Stomach (tissue), 9 donors: ENCODE measurements around the gene C19orf53. TPM values are rescaled to one million over a fixed set of nuclear protein-coding genes. Genes with fewer than 3 reads are reported as not detected.

Source experiments
- DNase-seq, 2 donors: peaks; one replicate each; pipeline versions ENCODE4 v3.0.0 to v3.0.0-alpha.2; 2013 to 2019
- H3K27ac ChIP-seq, 5 donors: fragments of 200-600 bp in 4 of 5; sonication (generic) in 4 of 5; one replicate each; pipeline ENCODE4 v1.5.1; 2013 to 2019; ENCODE audit warnings: mild to moderate bottlenecking in 1 of 5, moderate library complexity in 1 of 5
- H3K27me3 ChIP-seq, 3 donors: fragments of 200-600 bp; sonication (generic); one replicate each; pipeline ENCODE4 v1.5.1; 2017 to 2019; ENCODE audit warnings: mixed run types in 1 of 3
- H3K36me3 ChIP-seq, 4 donors: fragments of 200-600 bp; sonication (generic); 1 replicate in 3 of 4; 2 replicates in 1 of 4; pipeline ENCODE4 v1.5.1; 2016 to 2019
- H3K4me1 ChIP-seq, 4 donors: fragments of 200-600 bp; sonication (generic); one replicate each; pipeline ENCODE4 v1.5.1; 2016 to 2019
- H3K4me3 ChIP-seq, 4 donors: fragments of 200-600 bp; sonication (generic) in 3 of 4; one replicate each; pipeline ENCODE4 v1.5.1; 2016 to 2019; ENCODE audit warnings: mild to moderate bottlenecking in 1 of 4
- H3K9me3 ChIP-seq, 4 donors: fragments of 200-600 bp; sonication (generic); one replicate each; pipeline ENCODE4 v1.5.1; 2016 to 2019
- CTCF ChIP-seq, 7 experiments: fragments of 450-650 bp in 4 of 7; fragments of 200-600 bp in 3 of 7; sonication (generic) in 3 of 7; IDR thresholded peaks; one replicate each; pipeline ENCODE4 v1.5.1; 2016 to 2019; ENCODE audit warnings: antibody characterized with exemption in 7 of 7, control low read depth in 2 of 7, mild to moderate bottlenecking in 1 of 7
- EP300 ChIP-seq: sonication (generic); formaldehyde crosslinking; IDR thresholded peaks from one replicate; pipeline ENCODE4 v1.6.1; 2017; ENCODE audit warnings: antibody characterized with exemption
- POLR2A ChIP-seq, 4 donors: fragments of 450-650 bp; IDR thresholded peaks; one replicate each; pipeline ENCODE4 v1.6.1; 2016; ENCODE audit warnings: antibody characterized with exemption in 4 of 4, control low read depth in 2 of 4, mild to moderate bottlenecking in 1 of 4, moderate library complexity in 1 of 4
- POLR2AphosphoS5 ChIP-seq, 3 donors: sonication (generic); formaldehyde crosslinking; IDR thresholded peaks; one replicate each; pipeline ENCODE4 v1.6.1; 2016; ENCODE audit warnings: antibody characterized with exemption in 3 of 3
- WGBS, 5 donors: extraction: QIAGEN DNeasy Blood & Tissue Kit in 3 of 5; methylation state at CpG; one replicate each; pipeline versions ENCODE4 v1.1.5 to v1.1.7; 2013 to 2018; 5-methylcytosine and 5-hydroxymethylcytosine counted together
- intact Hi-C: fragments of 100-400 bp; cut with DNase I; formaldehyde crosslinking; loops from one replicate; pipeline ENCODE4 v1.15.1; 2023; ENCODE audit warnings: low total_unique reads
- polyA plus RNA-seq, 3 donors: library from polyadenylated mRNA; stranded (reverse); fragments of 200-250 nt; gene quantifications; one replicate each; pipeline ENCODE4 v1.2.3, GENCODE V29; 2013
- total RNA-seq, 5 donors: library from RNA; depleted of rRNA; stranded (reverse); fragments of >200 nt; gene quantifications; one replicate each; pipeline versions ENCODE4 v1.1.0 to v1.2.3, GENCODE V29; 2014 to 2016
- donor health status: healthy with polysubstance abuse.
- donor health status: Bipolar disorder and iron deficiency.
- donor health status: healthy.

C19orf53 gene
- total and polyA plus RNA-seq, 8 donors = 14.7 to 271 (median 191) TPM

- Histone ChIP-seq H3K9me3 (no peaks in the 10 kb centered on the region), H3K27ac (no peak overlapping the region), H3K36me3 (peaks cover 3 to 45% (median 31%) of the 10 kb centered on the region in 4 donors), H3K4me3 (no peak overlapping the region), H3K4me1 (peaks cover 0 to 11% (median 9%) of the 10 kb centered on the region in 4 donors), H3K27me3 (no peaks in the 10 kb centered on the region)
- 74 to 86% (median 83%) methylated on average over 29 to 35 of the region's 35 CpGs for WGBS, 5 donors
- TF ChIP-seq POLR2A (IDR thresholded peaks at IDR 0.05) (no peak), CTCF (IDR thresholded peaks at IDR 0.05) (peak in 2 of 7 experiments; percentile 10 to 27), EP300 (no peak), POLR2AphosphoS5 (IDR thresholded peaks at IDR 0.05) (no peak)
- DNase-seq = peak in 1 of 2 donors; percentile 69
- intact Hi-C loops = no loop called here
Measured at GRCh38 chr19:13804830-13805683, 30.8 kb downstream of the C19orf53 start.

GRCh38 chr19:13806728-13807127 is 32.5 kb downstream of the C19orf53 start:
- DNase-seq = no peak
- no peak overlapping the region for H3K4me3 ChIP-seq
- 94 to 100% (median 97%) methylated on average over 3 of the region's 3 CpGs for WGBS, 5 donors
- peaks cover 0 to 11% (median 9%) of the 10 kb centered on the region in 4 donors for H3K4me1 ChIP-seq
- intact Hi-C loops = no loop called here
- H3K36me3 ChIP-seq = peaks cover 3 to 62% (median 41%) of the 10 kb centered on the region in 4 donors
- TF ChIP-seq POLR2A (IDR thresholded peaks at IDR 0.05) (no peak), POLR2AphosphoS5 (IDR thresholded peaks at IDR 0.05) (no peak), EP300 (no peak), CTCF (IDR thresholded peaks at IDR 0.05) (no peak)
- no peak overlapping the region for H3K27ac ChIP-seq
- no peaks in the 10 kb centered on the region for H3K27me3 ChIP-seq
- H3K9me3 ChIP-seq = no peaks in the 10 kb centered on the region

GRCh38 chr19:13807421-13808021 is 33.3 kb downstream of the C19orf53 start:
- Histone ChIP-seq H3K9me3 (no peaks in the 10 kb centered on the region), H3K27ac (no peak overlapping the region), H3K4me3 (no peak overlapping the region), H3K36me3 (peaks cover 4 to 63% (median 44%) of the 10 kb centered on the region in 4 donors), H3K27me3 (no peaks in the 10 kb centered on the region), H3K4me1 (peaks cover 0 to 10% (median 9%) of the 10 kb centered on the region in 4 donors)
- DNase-seq = no peak
- intact Hi-C loops = no loop called here
- TF ChIP-seq POLR2A (IDR thresholded peaks at IDR 0.05) = no peak
- no peak for TF ChIP-seq EP300
- TF ChIP-seq POLR2AphosphoS5 (IDR thresholded peaks at IDR 0.05) = no peak
- no peak for TF ChIP-seq CTCF (IDR thresholded peaks at IDR 0.05)
- WGBS, 5 donors = 96 to 99% (median 98%) methylated on average over 3 of the region's 3 CpGs

GRCh38 chr19:13808856-13809255 is 34.6 kb downstream of the C19orf53 start:
- H3K27ac ChIP-seq = no peak overlapping the region
- no peaks in the 10 kb centered on the region for H3K27me3 ChIP-seq
- no peaks in the 10 kb centered on the region for H3K9me3 ChIP-seq
- TF ChIP-seq POLR2AphosphoS5 (IDR thresholded peaks at IDR 0.05) = no peak
- no peak for TF ChIP-seq EP300
- no peak for TF ChIP-seq CTCF (IDR thresholded peaks at IDR 0.05)
- peaks cover 12 to 76% (median 54%) of the 10 kb centered on the region in 4 donors for H3K36me3 ChIP-seq
- WGBS, 5 donors = 94 to 97% (median 97%) methylated on average over 25 to 34 of the region's 34 CpGs
- no peak overlapping the region for H3K4me3 ChIP-seq
- intact Hi-C loops = no loop called here
- no peak for DNase-seq
- no peaks in the 10 kb centered on the region for H3K4me1 ChIP-seq
